ENCODE results near the gene RBM43. TPM values are rescaled to one million over a fixed set of nuclear protein-coding genes. Genes with fewer than 3 reads are reported as not detected.
"Not testable (repeated sequence)": the region's sequence is repeated elsewhere in the genome, so short reads cannot be mapped to it uniquely, and the experiment has no call there.

Gene RBM43
- total RNA-seq = 1.5 TPM
- long read RNA-seq, partial matches to known transcripts = 1 of 1 reads
- long read RNA-seq, other reads (novel, unspliced or antisense) = 0 of 1 reads

DNA sequence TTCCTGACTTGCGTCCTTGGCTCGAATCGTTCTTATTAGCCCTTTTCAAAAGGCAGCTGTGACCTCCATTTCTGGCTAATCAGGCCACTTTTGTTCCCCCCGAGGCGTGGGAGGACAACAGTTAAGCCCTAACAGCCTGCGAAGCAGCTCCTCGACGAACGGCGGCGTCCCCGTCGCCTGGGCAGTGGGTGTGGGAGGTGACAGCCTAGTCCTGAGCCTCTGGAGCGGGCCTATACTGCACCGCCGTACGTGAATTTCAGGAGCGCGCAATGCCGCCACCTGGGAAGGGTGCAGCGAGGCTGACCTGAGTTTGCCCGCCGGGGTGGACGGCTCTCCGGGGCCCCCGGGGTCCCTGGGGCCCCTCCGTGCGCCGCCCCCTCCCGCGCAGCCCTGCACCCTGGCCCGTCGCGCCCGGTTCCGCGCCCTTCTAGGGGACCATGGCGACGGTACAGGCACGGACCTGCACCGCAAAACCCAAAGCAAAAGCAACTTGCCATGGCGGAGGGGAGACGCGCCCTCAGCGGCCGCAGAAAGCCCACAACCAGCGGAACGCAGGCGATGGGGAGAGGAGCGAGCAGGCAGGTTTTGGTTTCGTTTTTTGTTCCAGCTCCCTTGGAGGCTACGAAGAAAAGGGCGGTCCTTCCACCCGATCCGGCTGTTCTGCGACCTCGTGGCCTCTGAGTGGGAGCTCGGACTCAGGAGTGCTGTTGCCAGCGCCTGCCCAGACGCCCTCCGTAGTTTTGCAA is at the start of gene RBM43:
Gene RBM43 (minus strand): TSS at position 633 of the 746 bp plus-strand sequence. CDS start 136 bp downstream, at position 497.
- TF ChIP-seq, protein P1, sequence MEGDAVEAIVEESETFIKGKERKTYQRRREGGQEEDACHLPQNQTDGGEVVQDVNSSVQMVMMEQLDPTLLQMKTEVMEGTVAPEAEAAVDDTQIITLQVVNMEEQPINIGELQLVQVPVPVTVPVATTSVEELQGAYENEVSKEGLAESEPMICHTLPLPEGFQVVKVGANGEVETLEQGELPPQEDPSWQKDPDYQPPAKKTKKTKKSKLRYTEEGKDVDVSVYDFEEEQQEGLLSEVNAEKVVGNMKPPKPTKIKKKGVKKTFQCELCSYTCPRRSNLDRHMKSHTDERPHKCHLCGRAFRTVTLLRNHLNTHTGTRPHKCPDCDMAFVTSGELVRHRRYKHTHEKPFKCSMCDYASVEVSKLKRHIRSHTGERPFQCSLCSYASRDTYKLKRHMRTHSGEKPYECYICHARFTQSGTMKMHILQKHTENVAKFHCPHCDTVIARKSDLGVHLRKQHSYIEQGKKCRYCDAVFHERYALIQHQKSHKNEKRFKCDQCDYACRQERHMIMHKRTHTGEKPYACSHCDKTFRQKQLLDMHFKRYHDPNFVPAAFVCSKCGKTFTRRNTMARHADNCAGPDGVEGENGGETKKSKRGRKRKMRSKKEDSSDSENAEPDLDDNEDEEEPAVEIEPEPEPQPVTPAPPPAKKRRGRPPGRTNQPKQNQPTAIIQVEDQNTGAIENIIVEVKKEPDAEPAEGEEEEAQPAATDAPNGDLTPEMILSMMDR (IDR thresholded peaks at IDR 0.05; ENCODE audit: borderline replicate concordance) = peak; percentile 4
- Histone ChIP-seq H3K4me3 (peak within 1 kb of the TSS; percentile 88), H3K36me3 (no peaks in the 10 kb centered on the region), H3K4me1 (peaks cover 24% of the 10 kb centered on the region), H3K27me3 (ENCODE audit: low read depth) (no peaks in the 10 kb centered on the region), H3K27ac (replicated peaks) (peak within 1 kb of the TSS; percentile 98), H3K9me3 (replicated peaks) (no peaks in the 10 kb centered on the region)
- intact Hi-C loops (cut with micrococcal nuclease) = no loop called here
- peak; percentile 88 for DNase-seq

DNA sequence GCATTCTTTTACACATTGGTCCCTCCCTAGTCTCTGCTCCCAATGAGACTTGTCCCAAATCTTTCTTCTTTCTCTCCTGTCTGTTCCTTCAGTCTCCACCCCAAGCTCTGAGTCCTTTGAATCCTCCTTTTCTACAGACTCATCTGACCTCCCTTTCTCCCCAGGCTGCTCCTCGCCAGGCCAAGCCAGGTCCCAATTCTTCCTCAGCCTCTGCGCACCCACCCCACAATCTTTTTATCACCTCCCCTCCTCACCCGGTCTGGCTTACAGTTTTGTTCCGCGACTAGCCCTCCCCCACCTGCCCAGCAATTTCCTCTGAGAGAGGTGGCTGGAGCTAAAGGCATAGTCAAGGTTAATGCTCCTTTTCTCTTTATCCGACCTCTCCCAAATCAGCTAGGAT is 48.6 kb upstream of the RBM43 start:
- intact Hi-C loops (cut with micrococcal nuclease); H3K4me3 ChIP-seq; H3K36me3 ChIP-seq; H3K27me3 ChIP-seq (ENCODE audit: low read depth); DNase-seq; H3K4me1 ChIP-seq; H3K27ac ChIP-seq (replicated peaks); H3K9me3 ChIP-seq (replicated peaks): not testable (repeated sequence)

DNA sequence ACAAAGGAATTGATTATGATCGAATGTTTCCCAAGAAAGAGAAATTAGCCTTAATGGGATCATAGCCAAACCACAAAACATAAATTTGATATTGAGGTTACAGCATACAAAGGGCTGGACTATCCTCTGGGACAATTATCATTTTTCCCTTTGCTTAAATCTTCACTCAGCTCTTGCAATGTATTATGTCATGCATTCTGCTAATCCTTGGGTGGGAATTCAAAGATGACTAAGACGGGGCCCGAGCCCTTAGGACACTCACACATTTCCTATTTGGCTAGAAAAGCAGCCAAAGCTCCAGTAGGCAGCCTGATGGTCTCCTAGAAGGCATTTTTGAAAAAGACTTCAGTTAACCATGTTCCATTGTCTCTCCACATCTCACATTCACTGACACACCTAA is 45.0 kb upstream of the RBM43 start:
- Histone ChIP-seq H3K4me3 (no peak overlapping the region), H3K9me3 (replicated peaks) (no peaks in the 10 kb centered on the region), H3K27ac (replicated peaks) (no peak overlapping the region), H3K4me1 (no peaks in the 10 kb centered on the region), H3K36me3 (no peaks in the 10 kb centered on the region), H3K27me3 (ENCODE audit: low read depth) (no peaks in the 10 kb centered on the region)
- TF ChIP-seq, protein P1 (IDR thresholded peaks at IDR 0.05; ENCODE audit: borderline replicate concordance) = no peak
- no peak for DNase-seq
- intact Hi-C loops (cut with micrococcal nuclease) = no loop called here

DNA sequence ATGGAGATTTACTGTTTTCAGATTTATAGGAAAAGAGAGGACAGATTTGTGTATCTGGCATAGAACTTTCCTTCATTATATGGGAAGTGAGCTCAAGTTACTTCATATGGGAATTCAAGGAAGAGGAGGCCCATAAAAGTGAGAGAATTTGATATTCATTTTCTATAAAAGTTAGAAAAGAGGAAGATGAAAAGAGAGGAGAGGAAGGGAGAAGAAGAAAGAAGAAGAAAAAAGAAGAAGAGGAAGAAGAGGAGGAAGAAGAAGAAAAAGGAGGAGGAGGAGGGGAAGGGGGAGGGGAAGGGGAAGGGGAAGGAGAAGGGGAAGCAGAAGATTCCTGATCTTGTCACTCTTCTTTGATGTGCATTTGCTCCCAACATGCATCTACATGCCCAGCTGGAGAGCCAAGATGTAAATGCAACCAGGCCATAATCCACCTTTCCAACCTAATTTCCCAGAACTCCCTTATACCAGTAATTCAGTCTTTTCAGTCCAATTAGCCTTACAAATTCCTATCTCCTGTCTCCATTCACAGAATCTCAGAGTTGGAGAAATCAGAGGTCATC is 43.5 kb upstream of the RBM43 start:
- TF ChIP-seq, protein P1 (IDR thresholded peaks at IDR 0.05; ENCODE audit: borderline replicate concordance) = no peak
- intact Hi-C loops (cut with micrococcal nuclease) = no loop called here
- H3K36me3 ChIP-seq = no peaks in the 10 kb centered on the region

DNA sequence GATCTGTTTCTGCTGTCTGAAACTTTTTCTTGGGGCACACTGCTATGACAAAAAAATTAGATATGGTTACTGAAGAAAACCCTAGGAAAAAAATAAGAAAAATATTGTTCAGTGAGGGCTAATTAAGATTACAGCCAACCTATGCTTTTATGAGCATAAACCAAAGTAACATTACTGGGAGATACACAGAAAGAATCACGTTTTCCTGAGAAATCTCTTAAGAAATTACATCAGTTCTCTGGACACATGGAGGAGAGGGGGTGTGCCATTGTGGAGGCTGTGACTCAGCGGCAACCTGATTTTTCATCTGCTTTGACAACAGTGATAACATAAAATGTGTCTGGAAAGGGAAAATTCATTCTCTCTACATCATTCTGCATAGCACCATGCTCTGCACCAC is 41.2 kb upstream of the RBM43 start:
- no peak for DNase-seq
- intact Hi-C loops (cut with micrococcal nuclease) = no loop called here
- H3K36me3 ChIP-seq = no peaks in the 10 kb centered on the region
- no peaks in the 10 kb centered on the region for H3K27me3 ChIP-seq (ENCODE audit: low read depth)
- TF ChIP-seq, protein P1 (IDR thresholded peaks at IDR 0.05; ENCODE audit: borderline replicate concordance) = no peak
- H3K4me1 ChIP-seq = no peaks in the 10 kb centered on the region
- no peak overlapping the region for H3K27ac ChIP-seq (replicated peaks)
- H3K4me3 ChIP-seq = no peak overlapping the region
- no peaks in the 10 kb centered on the region for H3K9me3 ChIP-seq (replicated peaks)

More for the DNA sequence above, 43.5 kb upstream of the RBM43 start:
- H3K27me3 ChIP-seq (ENCODE audit: low read depth) = no peaks in the 10 kb centered on the region
- no peak overlapping the region for H3K4me3 ChIP-seq
- no peak overlapping the region for H3K27ac ChIP-seq (replicated peaks)
- no peaks in the 10 kb centered on the region for H3K4me1 ChIP-seq
- no peak for DNase-seq
- H3K9me3 ChIP-seq (replicated peaks) = no peaks in the 10 kb centered on the region

DNA sequence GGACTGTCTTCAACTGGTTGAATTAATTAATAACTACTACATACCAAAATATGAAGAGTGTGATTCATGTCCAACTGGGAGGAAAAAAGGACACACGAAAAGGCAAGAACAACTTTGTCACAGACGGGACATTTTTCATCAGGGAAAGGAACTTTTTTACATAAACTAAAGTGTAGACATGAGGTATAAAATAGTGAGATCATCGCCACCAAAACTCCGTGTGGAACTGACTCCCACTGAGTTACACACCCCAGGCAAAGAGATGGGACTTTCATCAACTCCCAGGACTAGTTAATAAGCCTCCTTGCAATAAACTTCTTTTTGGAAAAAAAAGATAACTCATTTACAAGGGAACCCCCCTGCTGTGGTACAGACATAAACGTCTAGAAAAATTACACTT is 40.7 kb upstream of the RBM43 start:
- H3K27me3 ChIP-seq (ENCODE audit: low read depth) = no peaks in the 10 kb centered on the region
- H3K4me1 ChIP-seq = no peaks in the 10 kb centered on the region
- no peak for DNase-seq
- H3K27ac ChIP-seq (replicated peaks) = no peak overlapping the region
- intact Hi-C loops (cut with micrococcal nuclease) = no loop called here
- H3K9me3 ChIP-seq (replicated peaks) = no peaks in the 10 kb centered on the region
- H3K36me3 ChIP-seq = no peaks in the 10 kb centered on the region
- no peak overlapping the region for H3K4me3 ChIP-seq
- TF ChIP-seq, protein P1 (IDR thresholded peaks at IDR 0.05; ENCODE audit: borderline replicate concordance) = no peak

All from left ventricle myocardium inferior (tissue), 1 donor.